AG04450 (cell line): ENCODE results near the gene ASIC2. TPM values are rescaled to one million over a fixed set of nuclear protein-coding genes. Genes with fewer than 3 reads are reported as not detected.

ENCODE experiments used
- CTCF ChIA-PET: fragments of 300-600, 350-600 bp; formaldehyde crosslinking; extraction: SDS; loops from one replicate; lab custom pipeline; 2022; ENCODE audit warnings: antibody characterized with exemption, inconsistent platforms; lab: Charles Lee
- POLR2A ChIA-PET: fragments of 350-600 bp; formaldehyde crosslinking; extraction: SDS; loops from one replicate; lab custom pipeline; 2021; ENCODE audit warnings: antibody characterized with exemption, inconsistent platforms; lab: Yijun Ruan, JAX
- DNase-seq: peaks from one replicate; pipeline ENCODE4 v3.0.0-alpha.2; 2011; ENCODE audit warnings: low read depth, low spot score
- H3K27ac ChIP-seq: one replicate; pipeline ENCODE4 v1.5.1; 2012; ENCODE audit warnings: low read depth, low read length, control low read depth
- H3K27me3 ChIP-seq: one replicate; pipeline ENCODE4 v1.6.0; 2012; ENCODE audit warnings: low read length; ENCODE audit not compliant: control insufficient read depth, insufficient read depth
- H3K4me3 ChIP-seq: 2 replicates; pipeline ENCODE4 v1.5.1; 2011; ENCODE audit warnings: mild to moderate bottlenecking, low read depth, low read length, control low read depth
- H3K9me3 ChIP-seq: 2 replicates; pipeline ENCODE4 v1.5.1; 2012; ENCODE audit warnings: low read length; ENCODE audit not compliant: control insufficient read depth, insufficient read depth
- polyA plus RNA-seq: library from polyadenylated mRNA; depleted of rRNA; stranded (reverse); fragments of >200 nt; gene quantifications from 2 replicates; pipeline ENCODE4 v1.2.3, GENCODE V29; 2011
- TF ChIP-seq, protein P1 (sequence below): IDR thresholded peaks from 2 replicates; pipeline ENCODE4 v1.5.1; 2011; ENCODE audit warnings: low read depth, low read length, control low read depth, inconsistent platforms

Gene ASIC2
- polyA plus RNA-seq, 1 experiment, result 0.19 TPM

DNA sequence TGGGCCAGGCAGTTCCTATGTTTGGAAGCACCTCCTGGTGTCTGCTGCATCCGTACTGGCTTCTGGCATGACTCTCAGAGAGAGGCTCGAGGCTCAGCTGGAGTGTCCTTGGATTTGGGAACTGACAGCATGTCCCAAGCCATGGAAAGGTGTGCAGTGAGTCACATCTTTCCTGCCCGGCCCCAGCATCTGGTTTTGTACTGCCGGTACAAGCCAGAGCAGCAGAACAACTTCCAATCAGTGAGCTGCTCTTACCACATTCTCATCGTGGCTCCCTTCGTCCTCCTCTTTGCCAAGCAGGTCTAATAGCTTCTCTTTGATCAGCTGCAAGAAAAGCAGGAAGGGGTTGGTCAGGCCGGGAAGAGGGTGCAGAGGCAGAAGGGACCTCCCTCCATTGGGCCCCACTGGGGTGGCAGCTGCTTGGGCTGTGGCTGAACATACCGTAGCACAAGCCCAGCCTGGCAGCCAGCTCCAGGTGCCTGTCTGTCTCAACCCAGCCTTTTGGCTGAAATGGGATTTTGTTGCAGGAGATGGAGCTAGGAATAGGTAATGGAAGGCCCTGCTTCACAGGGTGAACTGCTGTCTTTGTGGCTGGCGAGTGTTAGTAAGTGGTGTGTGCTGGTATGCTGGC, 277.3 kb downstream of the ASIC2 start:
- no peak overlapping the region for H3K4me3 ChIP-seq
- no peaks in the 10 kb centered on the region; the same call in 1 of the 2 replicates for H3K9me3 ChIP-seq
- no peak overlapping the region for H3K27ac ChIP-seq
- TF ChIP-seq, protein P1, sequence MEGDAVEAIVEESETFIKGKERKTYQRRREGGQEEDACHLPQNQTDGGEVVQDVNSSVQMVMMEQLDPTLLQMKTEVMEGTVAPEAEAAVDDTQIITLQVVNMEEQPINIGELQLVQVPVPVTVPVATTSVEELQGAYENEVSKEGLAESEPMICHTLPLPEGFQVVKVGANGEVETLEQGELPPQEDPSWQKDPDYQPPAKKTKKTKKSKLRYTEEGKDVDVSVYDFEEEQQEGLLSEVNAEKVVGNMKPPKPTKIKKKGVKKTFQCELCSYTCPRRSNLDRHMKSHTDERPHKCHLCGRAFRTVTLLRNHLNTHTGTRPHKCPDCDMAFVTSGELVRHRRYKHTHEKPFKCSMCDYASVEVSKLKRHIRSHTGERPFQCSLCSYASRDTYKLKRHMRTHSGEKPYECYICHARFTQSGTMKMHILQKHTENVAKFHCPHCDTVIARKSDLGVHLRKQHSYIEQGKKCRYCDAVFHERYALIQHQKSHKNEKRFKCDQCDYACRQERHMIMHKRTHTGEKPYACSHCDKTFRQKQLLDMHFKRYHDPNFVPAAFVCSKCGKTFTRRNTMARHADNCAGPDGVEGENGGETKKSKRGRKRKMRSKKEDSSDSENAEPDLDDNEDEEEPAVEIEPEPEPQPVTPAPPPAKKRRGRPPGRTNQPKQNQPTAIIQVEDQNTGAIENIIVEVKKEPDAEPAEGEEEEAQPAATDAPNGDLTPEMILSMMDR, result no peak
- ChIA-PET POLR2A (interaction anchor here (0.6 kb wide), 1 partner anchor 20 kb away, joined by 3 read pairs; no protein-coding TSS in a partner anchor), CTCF (interaction anchor here (0.6 to 1.7 kb wide), 6 partner anchors 13 to 139 kb away, joined by 3 to 6 read pairs (median 4); partner anchors contain the start of gene MYO1D)
- no peak for DNase-seq
- H3K27me3 ChIP-seq, result peaks cover 7% of the 10 kb centered on the region

DNA sequence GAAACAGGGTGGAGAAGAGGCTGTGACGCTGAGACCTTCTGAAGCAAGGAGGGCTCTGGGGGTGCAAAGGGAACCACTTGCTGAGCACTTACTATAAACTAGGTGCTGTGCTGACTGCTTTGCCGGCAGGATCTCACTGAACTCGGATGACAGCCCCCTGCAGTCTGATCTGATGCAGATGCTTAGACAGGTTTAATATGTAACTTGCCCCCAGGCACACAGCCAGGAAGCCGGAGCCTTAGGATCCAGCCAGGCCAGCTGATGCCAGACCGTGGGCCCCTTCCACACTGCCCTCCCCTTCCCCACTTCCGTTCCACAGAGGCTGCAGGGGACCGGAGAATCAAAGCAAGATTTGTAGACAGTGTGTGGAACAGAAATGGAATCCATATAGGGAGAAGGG, 278.3 kb downstream of the ASIC2 start:
- peak overlapping the region; percentile 31 for H3K27ac ChIP-seq
- ChIA-PET POLR2A (no interaction called here), CTCF (interaction anchor here (0.6 to 1.7 kb wide), 5 partner anchors 12 to 137 kb away, joined by 3 to 7 read pairs (median 4); partner anchors contain the start of gene MYO1D)
- TF ChIP-seq, protein P1, result no peak
- DNase-seq, result no peak
- no peaks in the 10 kb centered on the region; the same call in 1 of the 2 replicates for H3K9me3 ChIP-seq
- peaks cover 7% of the 10 kb centered on the region for H3K27me3 ChIP-seq
- H3K4me3 ChIP-seq, result no peak overlapping the region

DNA sequence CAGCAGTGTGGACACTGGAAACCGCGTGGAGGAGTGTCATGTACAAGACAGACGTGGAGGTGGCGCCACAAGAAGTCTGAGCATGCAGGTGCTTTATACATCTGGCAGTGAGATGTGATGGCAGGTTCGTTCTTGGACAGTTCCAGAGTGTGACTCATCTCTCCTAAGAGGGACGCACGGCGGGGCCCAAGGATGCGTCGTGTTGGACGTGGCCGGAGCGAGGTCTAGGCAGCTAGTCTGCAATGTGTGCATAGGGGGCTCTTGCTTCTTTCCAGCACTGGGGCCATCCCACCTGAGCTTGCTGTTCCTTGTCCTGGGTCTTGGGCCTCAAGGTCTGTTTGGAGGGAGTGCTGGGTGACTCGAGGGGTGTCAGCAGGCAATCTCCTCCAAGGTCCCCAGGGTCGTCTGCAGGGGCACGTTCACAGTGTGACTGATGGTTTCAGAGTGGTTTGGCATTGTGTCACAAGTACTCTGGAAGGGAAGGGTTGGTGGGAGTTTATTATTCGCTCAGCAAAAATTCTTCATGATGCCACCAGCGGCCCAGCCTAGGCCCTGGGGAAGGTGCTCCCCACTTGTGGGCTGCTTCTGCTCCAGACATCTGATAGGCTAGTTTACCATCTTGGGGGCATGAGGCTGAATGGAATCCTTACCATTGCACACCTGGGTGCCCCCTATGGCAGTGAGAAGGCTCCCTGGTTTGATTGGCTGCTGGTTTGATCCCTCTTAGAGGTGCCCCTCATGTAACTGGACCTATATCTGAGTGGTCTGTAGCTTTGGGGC, 279.3 kb downstream of the ASIC2 start:
- TF ChIP-seq, protein P1, result no peak
- POLR2A ChIA-PET, result no interaction called here
- peak overlapping the region; percentile 11 for H3K27ac ChIP-seq
- no peak overlapping the region for H3K4me3 ChIP-seq
- no peaks in the 10 kb centered on the region; the same call in 1 of the 2 replicates for H3K9me3 ChIP-seq
- CTCF ChIA-PET, result interaction anchor here (1.0 to 1.7 kb wide), 2 partner anchors 9 to 16 kb away, joined by 4 to 7 read pairs; no protein-coding TSS in a partner anchor
- no peak for DNase-seq
- H3K27me3 ChIP-seq, result peaks cover 7% of the 10 kb centered on the region

DNA sequence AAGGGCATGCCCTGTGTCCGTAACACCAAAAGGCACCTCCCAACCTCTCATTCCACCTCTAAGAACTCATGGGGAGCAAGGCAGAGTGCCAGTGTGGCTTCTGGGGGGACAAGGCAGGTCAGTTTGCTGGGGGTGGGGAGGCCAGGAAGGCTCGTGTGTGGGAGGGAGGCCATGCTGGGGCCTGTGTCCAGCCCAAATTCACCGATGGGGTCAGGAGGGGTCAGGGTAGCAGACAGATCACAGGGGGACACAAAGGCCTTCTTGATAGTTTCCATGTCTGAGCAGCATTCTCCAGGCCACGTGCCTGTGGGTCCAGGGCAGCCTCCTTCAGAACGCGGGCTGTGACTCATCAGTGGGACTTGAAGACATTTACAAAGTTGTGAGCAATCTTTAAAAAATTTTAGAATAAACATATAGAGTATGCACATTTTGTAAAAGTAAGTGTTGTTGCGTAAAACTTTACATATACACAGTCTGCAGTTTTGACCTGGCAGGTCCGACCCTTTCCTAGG, 280.5 kb downstream of the ASIC2 start:
- no peak overlapping the region for H3K4me3 ChIP-seq
- no peaks in the 10 kb centered on the region for H3K27me3 ChIP-seq
- DNase-seq, result peak; percentile 90
- TF ChIP-seq, protein P1, result no peak
- CTCF ChIA-PET, result interaction anchor here (0.7 to 4.2 kb wide), 4 partner anchors 10 to 37 kb away, joined by 3 to 43 read pairs (median 4); no protein-coding TSS in a partner anchor
- H3K27ac ChIP-seq, result peak overlapping the region; percentile 94
- POLR2A ChIA-PET, result no interaction called here
- H3K9me3 ChIP-seq, result no peaks in the 10 kb centered on the region; the same call in 1 of the 2 replicates
